Muscle of back (tissue), 11 donors: ENCODE data around the gene CCL24. TPM values are rescaled to one million over a fixed set of nuclear protein-coding genes. Genes with fewer than 3 reads are reported as not detected.
A peak's percentile ranks its signal among the peaks of the same experiment; 100 is the strongest.
"Not testable (repeated sequence)": the region's sequence is repeated elsewhere in the genome, so short reads cannot be mapped to it uniquely, and the experiment has no call there.

ENCODE experiments used
- DNase-seq, 3 donors: peaks; one replicate each; pipeline versions ENCODE4 v3.0.0 to v3.0.0-alpha.2; 2013
- polyA plus RNA-seq, 10 donors: library from polyadenylated mRNA; unstranded; fragments of 120-200 nt; gene quantifications; one replicate each; pipeline ENCODE4 v1.2.1, GENCODE V29; 2013; ENCODE audit not compliant: insufficient read length in 10 of 10

The CCL24 gene
- polyA plus RNA-seq, 10 donors = 0.35 to 1.0 (median 0.67) TPM; not detected in 6

- no peak for DNase-seq
These were observed 7.1 kb upstream of the CCL24 start for GRCh38 chr7:75820688-75821087.

- peak in 1 of 3 donors; percentile 13 for DNase-seq
These were observed 6.1 kb upstream of the CCL24 start for GRCh38 chr7:75819711-75820110.

- DNase-seq = no peak
These were observed 4.9 kb upstream of the CCL24 start for GRCh38 chr7:75818472-75818871.

GRCh38 chr7:75817116-75817515 is 3.5 kb upstream of the CCL24 start:
- no peak for DNase-seq

GRCh38 chr7:75815418-75816064 is 1.9 kb upstream of the CCL24 start:
- DNase-seq = no peak

- DNase-seq = peak in 1 of 3 donors; percentile 17
These were observed 871 bp upstream of the CCL24 start for GRCh38 chr7:75814407-75814947.

- DNase-seq = no peak
These were observed 522 bp downstream of the CCL24 start for GRCh38 chr7:75813084-75813483.

GRCh38 chr7:75811894-75812678 is 1.5 kb downstream of the CCL24 start:
- no peak for DNase-seq

GRCh38 chr7:75809396-75809795 is 4.2 kb downstream of the CCL24 start:
- no peak for DNase-seq

- peak in 1 of 3 donors; percentile 19 for DNase-seq
These were observed 5.5 kb downstream of the CCL24 start for GRCh38 chr7:75808106-75808505.

GRCh38 chr7:75807452-75807851 is 6.2 kb downstream of the CCL24 start:
- no peak for DNase-seq

GRCh38 chr7:75806560-75807307 is 6.9 kb downstream of the CCL24 start:
- no peak for DNase-seq

GRCh38 chr7:75804705-75805104 is 8.9 kb downstream of the CCL24 start:
- DNase-seq = no peak

GRCh38 chr7:75804004-75804403 is 9.6 kb downstream of the CCL24 start:
- no peak for DNase-seq

- DNase-seq = no peak
These were observed 11.1 kb downstream of the CCL24 start for GRCh38 chr7:75802552-75802821.

GRCh38 chr7:75798770-75799169 is 14.8 kb downstream of the CCL24 start:
- no peak for DNase-seq

- DNase-seq = no peak
These were observed 17.2 kb downstream of the CCL24 start for GRCh38 chr7:75796420-75796819.

GRCh38 chr7:75795831-75796285 is 17.7 kb downstream of the CCL24 start:
- peak in 1 of 3 donors; percentile 36 for DNase-seq

GRCh38 chr7:75793676-75794075 is 19.9 kb downstream of the CCL24 start:
- no peak for DNase-seq

- DNase-seq = not testable (repeated sequence)
These were observed 21.0 kb downstream of the CCL24 start for GRCh38 chr7:75792567-75792966.

- peak; percentile 30 to 88 (median 40) for DNase-seq
These were observed 24.2 kb downstream of the CCL24 start for GRCh38 chr7:75789361-75789924.
